MM.1S (cell line): ENCODE data around the gene KANK2.

ENCODE experiments used
- DNase-seq: peaks from one replicate; pipeline ENCODE4 v3.0.0-alpha.2; 2015
- H2AFZ ChIP-seq: fragments of 300-600 bp; sonication (generic); 2 replicates; pipeline ENCODE4 v1.6.0; 2016; ENCODE audit warnings: antibody characterized with exemption, low read length
- H3F3A ChIP-seq: fragments of 300-600 bp; sonication (generic); 2 replicates; pipeline ENCODE4 v1.6.1; 2016; ENCODE audit warnings: mild to moderate bottlenecking, antibody characterized with exemption, low read length, moderate library complexity, mixed read lengths; ENCODE audit not compliant: insufficient read depth
- H3K27ac ChIP-seq: fragments of 300-600 bp; sonication (generic); 2 replicates; pipeline ENCODE4 v1.5.1; 2016; ENCODE audit warnings: mild to moderate bottlenecking, low read length
- H3K27me3 ChIP-seq: fragments of 300-600 bp; sonication (generic); replicated peaks from 2 replicates; pipeline ENCODE4 v1.6.0; 2016; ENCODE audit warnings: low read length; ENCODE audit not compliant: insufficient read depth
- H3K36me3 ChIP-seq: fragments of 300-600 bp; sonication (generic); replicated peaks from 2 replicates; pipeline ENCODE4 v1.6.1; 2016; ENCODE audit warnings: mild to moderate bottlenecking, low read length, mixed read lengths; ENCODE audit not compliant: insufficient read depth
- H3K4me1 ChIP-seq: fragments of 300-600 bp; sonication (generic); 2 replicates; pipeline ENCODE4 v1.6.1; 2016; ENCODE audit warnings: low read length, mixed read lengths
- H3K4me2 ChIP-seq: fragments of 300-600 bp; sonication (generic); 2 replicates; pipeline ENCODE4 v1.6.0; 2016; ENCODE audit warnings: low read depth, low read length
- H3K4me3 ChIP-seq: fragments of 300-600 bp; sonication (generic); 2 replicates; pipeline ENCODE4 v1.5.1; 2016; ENCODE audit warnings: low read length, mixed read lengths
- H3K79me2 ChIP-seq: fragments of 300-600 bp; sonication (generic); 2 replicates; pipeline ENCODE4 v1.6.1; 2016; ENCODE audit warnings: mixed run types, low read length, mixed read lengths
- H3K9ac ChIP-seq: fragments of 300-600 bp; sonication (generic); 2 replicates; pipeline ENCODE4 v1.6.1; 2016; ENCODE audit warnings: low read length, mixed read lengths
- H3K9me2 ChIP-seq: fragments of 300-600 bp; sonication (generic); replicated peaks from 2 replicates; pipeline ENCODE4 v1.6.1; 2016; ENCODE audit warnings: mild to moderate bottlenecking, low read length, mixed read lengths; ENCODE audit not compliant: insufficient read depth
- H3K9me3 ChIP-seq: fragments of 300-600 bp; sonication (generic); replicated peaks from 2 replicates; pipeline ENCODE4 v1.6.1; 2016; ENCODE audit warnings: mild to moderate bottlenecking, low read length, mixed read lengths; ENCODE audit not compliant: insufficient read depth
- H4K20me1 ChIP-seq: fragments of 300-600 bp; sonication (generic); 2 replicates; pipeline ENCODE4 v1.6.1; 2016; ENCODE audit warnings: mild to moderate bottlenecking, low read length, moderate library complexity, mixed read lengths; ENCODE audit not compliant: insufficient read depth
- EZH2 ChIP-seq: fragments of 300-600 bp; sonication (generic); optimal IDR thresholded peaks from 2 replicates; pipeline ENCODE3; 2017; ENCODE audit warnings: low read depth, mild to moderate bottlenecking, antibody characterized with exemption, low read length, mixed read lengths
- EZH2phosphoT487 ChIP-seq: fragments of 300-600 bp; sonication (generic); IDR thresholded peaks from 2 replicates; pipeline ENCODE4 v1.6.1; 2018; ENCODE audit warnings: antibody characterized with exemption, low read length
- TF ChIP-seq, protein P1 (sequence below): fragments of 300-600 bp; sonication (generic); IDR thresholded peaks from 2 replicates; pipeline ENCODE4 v1.5.1; 2016; ENCODE audit warnings: antibody characterized with exemption, low read length, mixed read lengths

The KANK2 gene

DNA sequence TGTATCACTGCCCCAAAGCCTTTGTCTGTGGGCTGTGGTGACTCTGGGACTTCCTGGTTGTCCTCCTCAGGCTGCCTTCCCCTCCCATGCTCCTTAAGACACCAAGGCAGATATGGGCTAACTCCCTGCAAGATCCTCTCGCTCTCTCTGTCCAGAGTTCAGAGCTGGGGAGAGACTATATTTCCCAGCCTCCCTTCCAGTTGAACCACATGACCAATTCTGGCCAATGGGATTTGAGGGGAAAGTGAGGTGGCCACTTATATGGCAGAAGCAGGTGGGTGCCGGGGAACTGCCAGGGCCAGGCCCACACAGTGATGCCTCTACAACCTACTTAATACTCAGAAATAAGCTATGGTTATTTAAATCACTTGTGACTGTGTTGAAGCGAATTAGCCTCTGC lies 25.9 kb upstream of the KANK2 start:
- H3K4me1 ChIP-seq = no peaks in the 10 kb centered on the region
- DNase-seq = no peak
- no peaks in the 10 kb centered on the region for H3K9me3 ChIP-seq
- H3K9me2 ChIP-seq = no peaks in the 10 kb centered on the region
- H2AFZ ChIP-seq = no peak overlapping the region
- no peaks in the 10 kb centered on the region for H3F3A ChIP-seq
- no peak overlapping the region for H3K4me2 ChIP-seq
- no peaks in the 10 kb centered on the region for H3K79me2 ChIP-seq
- no peaks in the 10 kb centered on the region for H4K20me1 ChIP-seq
- H3K36me3 ChIP-seq = no peaks in the 10 kb centered on the region
- peaks cover 28% of the 10 kb centered on the region for H3K27me3 ChIP-seq
- H3K4me3 ChIP-seq = no peak overlapping the region
- no peak overlapping the region for H3K27ac ChIP-seq
- TF ChIP-seq EZH2phosphoT487 (no peak), EZH2 (no peak)
- TF ChIP-seq, protein P1, sequence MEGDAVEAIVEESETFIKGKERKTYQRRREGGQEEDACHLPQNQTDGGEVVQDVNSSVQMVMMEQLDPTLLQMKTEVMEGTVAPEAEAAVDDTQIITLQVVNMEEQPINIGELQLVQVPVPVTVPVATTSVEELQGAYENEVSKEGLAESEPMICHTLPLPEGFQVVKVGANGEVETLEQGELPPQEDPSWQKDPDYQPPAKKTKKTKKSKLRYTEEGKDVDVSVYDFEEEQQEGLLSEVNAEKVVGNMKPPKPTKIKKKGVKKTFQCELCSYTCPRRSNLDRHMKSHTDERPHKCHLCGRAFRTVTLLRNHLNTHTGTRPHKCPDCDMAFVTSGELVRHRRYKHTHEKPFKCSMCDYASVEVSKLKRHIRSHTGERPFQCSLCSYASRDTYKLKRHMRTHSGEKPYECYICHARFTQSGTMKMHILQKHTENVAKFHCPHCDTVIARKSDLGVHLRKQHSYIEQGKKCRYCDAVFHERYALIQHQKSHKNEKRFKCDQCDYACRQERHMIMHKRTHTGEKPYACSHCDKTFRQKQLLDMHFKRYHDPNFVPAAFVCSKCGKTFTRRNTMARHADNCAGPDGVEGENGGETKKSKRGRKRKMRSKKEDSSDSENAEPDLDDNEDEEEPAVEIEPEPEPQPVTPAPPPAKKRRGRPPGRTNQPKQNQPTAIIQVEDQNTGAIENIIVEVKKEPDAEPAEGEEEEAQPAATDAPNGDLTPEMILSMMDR = no peak
- no peak overlapping the region for H3K9ac ChIP-seq

DNA sequence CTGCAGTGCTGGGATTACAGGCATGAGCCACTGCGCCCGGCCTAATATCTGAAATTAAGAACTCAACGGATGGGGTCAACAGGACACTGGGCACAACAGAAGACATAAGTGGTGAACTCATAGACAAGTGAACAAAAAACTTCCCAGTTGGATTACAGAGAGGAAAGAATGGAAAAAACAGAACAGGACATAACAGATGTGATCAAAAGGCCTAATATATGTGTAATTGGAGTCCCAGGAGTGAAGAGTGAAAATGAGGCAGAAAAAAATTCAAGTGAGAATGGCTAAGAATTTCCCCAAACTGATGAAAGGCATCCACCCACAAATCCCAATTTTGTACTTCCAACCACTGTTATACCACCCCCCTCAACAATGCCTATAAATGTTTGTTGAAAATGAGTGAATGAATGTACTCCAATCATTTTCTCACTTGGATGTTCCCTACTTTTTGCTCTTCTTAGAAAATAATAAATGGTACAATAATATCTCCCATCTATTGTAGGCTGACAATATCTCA lies 23.8 kb upstream of the KANK2 start:
- Histone ChIP-seq H3K4me2 (no peak overlapping the region), H3F3A (no peaks in the 10 kb centered on the region), H3K9me3 (no peaks in the 10 kb centered on the region), H2AFZ (no peak overlapping the region), H3K4me1 (no peaks in the 10 kb centered on the region), H4K20me1 (no peaks in the 10 kb centered on the region), H3K9me2 (no peaks in the 10 kb centered on the region), H3K36me3 (no peaks in the 10 kb centered on the region), H3K9ac (no peak overlapping the region), H3K79me2 (no peaks in the 10 kb centered on the region), H3K4me3 (no peak overlapping the region), H3K27me3 (peaks cover 36% of the 10 kb centered on the region), H3K27ac (no peak overlapping the region)
- no peak for DNase-seq
- TF ChIP-seq, protein P1 = no peak
- TF ChIP-seq EZH2phosphoT487 (no peak), EZH2 (no peak)

DNA sequence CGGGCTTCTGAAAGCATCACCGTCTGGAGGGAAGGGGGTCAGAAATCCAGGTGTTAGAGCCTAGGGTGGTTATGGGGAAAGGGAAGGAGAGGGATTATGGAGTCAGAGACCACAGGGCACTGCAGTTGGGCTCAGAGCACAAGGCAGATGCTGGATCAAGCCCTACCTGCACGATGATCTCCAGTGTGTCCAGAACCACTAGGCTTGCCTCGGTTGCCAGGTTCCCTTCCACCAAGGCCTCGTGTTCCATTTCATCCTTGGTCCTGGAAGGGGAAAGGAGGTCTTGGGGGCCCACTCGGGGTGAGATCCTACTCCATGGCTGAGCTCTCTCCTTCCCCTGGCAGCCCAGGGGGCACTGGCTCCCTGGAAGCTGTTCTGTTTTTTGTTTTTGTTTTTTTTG lies 17.0 kb upstream of the KANK2 start:
- no peaks in the 10 kb centered on the region for H3K79me2 ChIP-seq
- TF ChIP-seq EZH2 (no peak), EZH2phosphoT487 (no peak)
- TF ChIP-seq, protein P1 = no peak
- peaks cover 34% of the 10 kb centered on the region for H3K27me3 ChIP-seq
- no peak for DNase-seq
- no peaks in the 10 kb centered on the region for H3K36me3 ChIP-seq
- H3K9ac ChIP-seq = no peak overlapping the region
- H3K9me2 ChIP-seq = no peaks in the 10 kb centered on the region
- H3F3A ChIP-seq = no peaks in the 10 kb centered on the region
- no peak overlapping the region for H3K27ac ChIP-seq
- no peak overlapping the region for H2AFZ ChIP-seq
- H3K9me3 ChIP-seq = no peaks in the 10 kb centered on the region
- H3K4me1 ChIP-seq = no peaks in the 10 kb centered on the region
- H4K20me1 ChIP-seq = no peaks in the 10 kb centered on the region
- H3K4me3 ChIP-seq = no peak overlapping the region
- H3K4me2 ChIP-seq = no peak overlapping the region
